ENCODE measurements around the gene PRKCA.

Gene PRKCA

GRCh38 chr17:66635386-66636045, 333.1 kb downstream of the PRKCA start:
- no peak overlapping the region for H3K4me3 ChIP-seq (ENCODE audit: control insufficient read depth, low read depth, low read length)
- DNase-seq (ENCODE audit: low read depth), result no peak
- TF ChIP-seq CTCF (conservative IDR thresholded peaks at IDR 0.05; ENCODE audit: control insufficient read depth, insufficient read depth, low read depth, low read length), result no peak

- no peak for TF ChIP-seq CTCF (conservative IDR thresholded peaks at IDR 0.05; ENCODE audit: control insufficient read depth, insufficient read depth, low read depth, low read length)
- DNase-seq (ENCODE audit: low read depth), result peak; percentile 74
- no peak overlapping the region for H3K4me3 ChIP-seq (ENCODE audit: control insufficient read depth, low read depth, low read length)
Measured at GRCh38 chr17:66636111-66636510, 333.7 kb downstream of the PRKCA start.

GRCh38 chr17:66637491-66637890, 335.1 kb downstream of the PRKCA start:
- TF ChIP-seq CTCF (conservative IDR thresholded peaks at IDR 0.05; ENCODE audit: control insufficient read depth, insufficient read depth, low read depth, low read length), result no peak
- H3K4me3 ChIP-seq (ENCODE audit: control insufficient read depth, low read depth, low read length), result no peak overlapping the region
- DNase-seq (ENCODE audit: low read depth), result no peak

GRCh38 chr17:66638707-66639479, 336.5 kb downstream of the PRKCA start:
- TF ChIP-seq CTCF (conservative IDR thresholded peaks at IDR 0.05; ENCODE audit: control insufficient read depth, insufficient read depth, low read depth, low read length), result no peak
- no peak overlapping the region for H3K4me3 ChIP-seq (ENCODE audit: control insufficient read depth, low read depth, low read length)
- no peak for DNase-seq (ENCODE audit: low read depth)

- DNase-seq (ENCODE audit: low read depth), result no peak
- TF ChIP-seq CTCF (conservative IDR thresholded peaks at IDR 0.05; ENCODE audit: control insufficient read depth, insufficient read depth, low read depth, low read length), result no peak
- H3K4me3 ChIP-seq (ENCODE audit: control insufficient read depth, low read depth, low read length), result no peak overlapping the region
Measured at GRCh38 chr17:66643815-66644710, 341.6 kb downstream of the PRKCA start.

- no peak for DNase-seq (ENCODE audit: low read depth)
- TF ChIP-seq CTCF (conservative IDR thresholded peaks at IDR 0.05; ENCODE audit: control insufficient read depth, insufficient read depth, low read depth, low read length), result no peak
- H3K4me3 ChIP-seq (ENCODE audit: control insufficient read depth, low read depth, low read length), result no peak overlapping the region
Measured at GRCh38 chr17:66645259-66645658, 342.8 kb downstream of the PRKCA start.
